ENCODE measurements around the gene F2R. TPM values are rescaled to one million over a fixed set of nuclear protein-coding genes. Genes with fewer than 3 reads are reported as not detected.
"Not testable (repeated sequence)": the region's sequence is repeated elsewhere in the genome, so short reads cannot be mapped to it uniquely, and the experiment has no call there.

F2R gene
- total RNA-seq, 1 donor from 2014 or later, result 25.1 TPM

GRCh38 chr5:76763136-76763535 is 47.2 kb downstream of the F2R start:
- no peak overlapping the region for H3K27ac Mint-ChIP-seq
- peaks cover 4% of the 10 kb centered on the region for H3K27me3 Mint-ChIP-seq
- no peak for TF ChIP-seq CTCF (IDR thresholded peaks at IDR 0.05; ENCODE audit: unreplicated experiment)
- no peaks in the 10 kb centered on the region for H3K36me3 Mint-ChIP-seq (ENCODE audit: insufficient read depth)
- H3K4me3 Mint-ChIP-seq (ENCODE audit: low read depth), result no peak overlapping the region
- H3K9me3 Mint-ChIP-seq (ENCODE audit: low read depth), result peaks cover 7% of the 10 kb centered on the region
- peaks cover 2% of the 10 kb centered on the region for H3K4me1 Mint-ChIP-seq (ENCODE audit: low read depth)
- no peak for DNase-seq (ENCODE audit: low spot score, unreplicated experiment)

- Mint-ChIP-seq H3K27me3 (no peaks in the 10 kb centered on the region), H3K4me1 (ENCODE audit: low read depth) (peaks cover 2% of the 10 kb centered on the region), H3K36me3 (ENCODE audit: insufficient read depth) (no peaks in the 10 kb centered on the region), H3K27ac (no peak overlapping the region), H3K4me3 (ENCODE audit: low read depth) (no peak overlapping the region), H3K9me3 (ENCODE audit: low read depth) (peaks cover 7% of the 10 kb centered on the region)
- no peak for TF ChIP-seq CTCF (IDR thresholded peaks at IDR 0.05; ENCODE audit: unreplicated experiment)
- DNase-seq (ENCODE audit: low spot score, unreplicated experiment), result no peak
Measured at GRCh38 chr5:76764374-76764773, 48.4 kb downstream of the F2R start.

GRCh38 chr5:76765249-76765648 is 49.3 kb downstream of the F2R start:
- peaks cover 2% of the 10 kb centered on the region for H3K4me1 Mint-ChIP-seq (ENCODE audit: low read depth)
- H3K36me3 Mint-ChIP-seq (ENCODE audit: insufficient read depth), result no peaks in the 10 kb centered on the region
- no peaks in the 10 kb centered on the region for H3K27me3 Mint-ChIP-seq
- H3K9me3 Mint-ChIP-seq (ENCODE audit: low read depth), result peaks cover 7% of the 10 kb centered on the region
- no peak overlapping the region for H3K27ac Mint-ChIP-seq
- no peak for DNase-seq (ENCODE audit: low spot score, unreplicated experiment)
- H3K4me3 Mint-ChIP-seq (ENCODE audit: low read depth), result no peak overlapping the region
- no peak for TF ChIP-seq CTCF (IDR thresholded peaks at IDR 0.05; ENCODE audit: unreplicated experiment)

GRCh38 chr5:76766746-76767145 is 50.8 kb downstream of the F2R start:
- Mint-ChIP-seq H3K9me3 (ENCODE audit: low read depth) (peaks cover 7% of the 10 kb centered on the region), H3K4me3 (ENCODE audit: low read depth) (no peak overlapping the region), H3K4me1 (ENCODE audit: low read depth) (no peaks in the 10 kb centered on the region), H3K27me3 (no peaks in the 10 kb centered on the region), H3K27ac (no peak overlapping the region), H3K36me3 (ENCODE audit: insufficient read depth) (no peaks in the 10 kb centered on the region)
- TF ChIP-seq CTCF (IDR thresholded peaks at IDR 0.05; ENCODE audit: unreplicated experiment), result no peak
- no peak for DNase-seq (ENCODE audit: low spot score, unreplicated experiment)

GRCh38 chr5:76771041-76771440 is 55.1 kb downstream of the F2R start:
- not testable (repeated sequence) for H3K27ac Mint-ChIP-seq; H3K36me3 Mint-ChIP-seq (ENCODE audit: insufficient read depth); DNase-seq (ENCODE audit: low spot score, unreplicated experiment); H3K27me3 Mint-ChIP-seq; H3K9me3 Mint-ChIP-seq (ENCODE audit: low read depth); H3K4me1 Mint-ChIP-seq (ENCODE audit: low read depth); H3K4me3 Mint-ChIP-seq (ENCODE audit: low read depth)

GRCh38 chr5:76771705-76772405 is 55.9 kb downstream of the F2R start:
- DNase-seq (ENCODE audit: low spot score, unreplicated experiment), result no peak
- Mint-ChIP-seq H3K36me3 (ENCODE audit: insufficient read depth) (no peaks in the 10 kb centered on the region), H3K27ac (no peak overlapping the region), H3K4me1 (ENCODE audit: low read depth) (no peaks in the 10 kb centered on the region), H3K27me3 (no peaks in the 10 kb centered on the region), H3K9me3 (ENCODE audit: low read depth) (no peaks in the 10 kb centered on the region), H3K4me3 (ENCODE audit: low read depth) (no peak overlapping the region)
- no peak for TF ChIP-seq CTCF (IDR thresholded peaks at IDR 0.05; ENCODE audit: unreplicated experiment)

Data from progenitor cell of endocrine pancreas (in vitro differentiated cells).